Measurements from ENCODE around the gene FANCD2OS.
"Not testable (repeated sequence)": the region's sequence is repeated elsewhere in the genome, so short reads cannot be mapped to it uniquely, and the experiment has no call there.

The FANCD2OS gene

GRCh38 chr3:10108091-10108490 is at the start of gene FANCD2OS:
TSS of gene FANCD2OS (minus strand) at chr3:10108255. CDS start at chr3:10104774, 3,481 bp downstream.
- ATAC-seq (replicated peaks) (no peak), DNase-seq (no peak)
- H3K9me3 Mint-ChIP-seq = no peaks in the 10 kb centered on the region
- no peak within 1 kb of the TSS for H3K4me3 Mint-ChIP-seq
- no peaks in the 10 kb centered on the region for H3K27me3 Mint-ChIP-seq
- H3K4me1 Mint-ChIP-seq = no peaks in the 10 kb centered on the region
- peaks cover 0 to 2% of the 10 kb centered on the region in 2 donors for H3K36me3 Mint-ChIP-seq
- no peak within 1 kb of the TSS for H3K27ac Mint-ChIP-seq

- no peak for ATAC-seq (replicated peaks)
- DNase-seq = no peak
- Mint-ChIP-seq H3K27me3 (no peaks in the 10 kb centered on the region), H3K4me1 (peaks cover under 1 to 5% of the 10 kb centered on the region in 2 donors), H3K9me3 (no peaks in the 10 kb centered on the region), H3K27ac (no peak overlapping the region), H3K36me3 (peaks cover 8 to 10% of the 10 kb centered on the region in 2 donors), H3K4me3 (no peak overlapping the region)
Observed at GRCh38 chr3:10157031-10157430, 49.0 kb upstream of the FANCD2OS start.

- no peak overlapping the region for H3K4me3 Mint-ChIP-seq
- no peak overlapping the region for H3K27ac Mint-ChIP-seq
- peaks cover 0 to 1% of the 10 kb centered on the region in 2 donors for H3K4me1 Mint-ChIP-seq
- no peaks in the 10 kb centered on the region for H3K27me3 Mint-ChIP-seq
- no peak for ATAC-seq (replicated peaks)
- DNase-seq = no peak
- H3K36me3 Mint-ChIP-seq = peaks cover 13 to 14% of the 10 kb centered on the region in 2 donors
- H3K9me3 Mint-ChIP-seq = no peaks in the 10 kb centered on the region
Observed at GRCh38 chr3:10155658-10156057, 47.6 kb upstream of the FANCD2OS start.

- no peaks in the 10 kb centered on the region for H3K27me3 Mint-ChIP-seq
- H3K27ac Mint-ChIP-seq = no peak overlapping the region
- H3K9me3 Mint-ChIP-seq = no peaks in the 10 kb centered on the region
- no peak overlapping the region for H3K4me3 Mint-ChIP-seq
- ATAC-seq (replicated peaks) = no peak
- H3K36me3 Mint-ChIP-seq = peaks cover 15 to 17% of the 10 kb centered on the region in 2 donors
- peaks cover 1 to 2% of the 10 kb centered on the region in 2 donors for H3K4me1 Mint-ChIP-seq
- no peak for DNase-seq
Observed at GRCh38 chr3:10155123-10155472, 47.0 kb upstream of the FANCD2OS start.

- no peak overlapping the region for H3K4me3 Mint-ChIP-seq
- H3K4me1 Mint-ChIP-seq = peaks cover 3 to 7% of the 10 kb centered on the region in 2 donors
- no peak overlapping the region for H3K27ac Mint-ChIP-seq
- ATAC-seq (replicated peaks) = no peak
- DNase-seq = no peak
- H3K36me3 Mint-ChIP-seq = peaks cover 20 to 23% of the 10 kb centered on the region in 2 donors
- no peaks in the 10 kb centered on the region for H3K9me3 Mint-ChIP-seq
- no peaks in the 10 kb centered on the region for H3K27me3 Mint-ChIP-seq
Observed at GRCh38 chr3:10154335-10155122, 46.5 kb upstream of the FANCD2OS start.

- Mint-ChIP-seq H3K27me3 (no peaks in the 10 kb centered on the region), H3K4me1 (peaks cover 11 to 27% of the 10 kb centered on the region in 2 donors), H3K4me3 (no peak overlapping the region), H3K36me3 (peaks cover 25 to 32% of the 10 kb centered on the region in 2 donors), H3K27ac (no peak overlapping the region), H3K9me3 (peaks cover 0 to 3% of the 10 kb centered on the region in 2 donors)
- DNase-seq (no peak), ATAC-seq (replicated peaks) (no peak)
Observed at GRCh38 chr3:10150987-10151386, 42.9 kb upstream of the FANCD2OS start.

GRCh38 chr3:10149226-10149625 is 41.2 kb upstream of the FANCD2OS start:
- ATAC-seq (replicated peaks) = peak; percentile 61 to 96
- Mint-ChIP-seq H3K27ac (peak overlapping the region; percentile 73), H3K4me3 (peak overlapping the region; percentile 21 to 70), H3K27me3 (no peaks in the 10 kb centered on the region), H3K36me3 (peaks cover 24 to 34% of the 10 kb centered on the region in 2 donors), H3K9me3 (peaks cover 0 to 3% of the 10 kb centered on the region in 2 donors), H3K4me1 (peaks cover 16 to 37% of the 10 kb centered on the region in 2 donors)
- DNase-seq = no peak

GRCh38 chr3:10145685-10146084 is 37.6 kb upstream of the FANCD2OS start:
- Mint-ChIP-seq H3K36me3 (peaks cover 29 to 43% of the 10 kb centered on the region in 2 donors), H3K27me3 (no peaks in the 10 kb centered on the region), H3K9me3 (peaks cover 0 to 3% of the 10 kb centered on the region in 2 donors), H3K4me3 (peak overlapping the region; percentile 41 to 59), H3K4me1 (peaks cover 22 to 52% of the 10 kb centered on the region in 2 donors), H3K27ac (peak overlapping the region; percentile 67)
- DNase-seq (no peak), ATAC-seq (replicated peaks) (no peak)

- Mint-ChIP-seq H3K4me1 (peaks cover 15 to 35% of the 10 kb centered on the region in 2 donors), H3K9me3 (no peaks in the 10 kb centered on the region), H3K27ac (peak overlapping the region; percentile 99), H3K4me3 (peak overlapping the region; percentile 90 to 95), H3K36me3 (peaks cover 17 to 26% of the 10 kb centered on the region in 2 donors), H3K27me3 (no peaks in the 10 kb centered on the region)
- DNase-seq = no peak
- no peak for ATAC-seq (replicated peaks)
Observed at GRCh38 chr3:10142707-10143560, 34.9 kb upstream of the FANCD2OS start.

- peak overlapping the region; percentile 90 to 95 for H3K4me3 Mint-ChIP-seq
- DNase-seq (no peak), ATAC-seq (replicated peaks) (peak in 1 of 2 donors; percentile 1)
- H3K27me3 Mint-ChIP-seq = no peaks in the 10 kb centered on the region
- peaks cover 17 to 19% of the 10 kb centered on the region in 2 donors for H3K36me3 Mint-ChIP-seq
- H3K27ac Mint-ChIP-seq = peak overlapping the region; percentile 99
- no peaks in the 10 kb centered on the region for H3K9me3 Mint-ChIP-seq
- peaks cover 12 to 26% of the 10 kb centered on the region in 2 donors for H3K4me1 Mint-ChIP-seq
Observed at GRCh38 chr3:10140996-10141546, 33.0 kb upstream of the FANCD2OS start.

- H3K4me3 Mint-ChIP-seq = no peak overlapping the region
- no peak for DNase-seq
- ATAC-seq (replicated peaks) = no peak
- peaks cover 3% of the 10 kb centered on the region in 2 donors for H3K36me3 Mint-ChIP-seq
- no peaks in the 10 kb centered on the region for H3K27me3 Mint-ChIP-seq
- H3K4me1 Mint-ChIP-seq = peaks cover 0 to 1% of the 10 kb centered on the region in 2 donors
- H3K9me3 Mint-ChIP-seq = peaks cover 0 to 2% of the 10 kb centered on the region in 2 donors
- H3K27ac Mint-ChIP-seq = no peak overlapping the region
Observed at GRCh38 chr3:10137178-10137577, 29.1 kb upstream of the FANCD2OS start.

GRCh38 chr3:10136426-10137005 is 28.5 kb upstream of the FANCD2OS start:
- Mint-ChIP-seq H3K27me3 (no peaks in the 10 kb centered on the region), H3K9me3 (peaks cover 0 to 2% of the 10 kb centered on the region in 2 donors), H3K36me3 (peaks cover 0 to 1% of the 10 kb centered on the region in 2 donors), H3K4me3 (no peak overlapping the region), H3K27ac (no peak overlapping the region), H3K4me1 (peaks cover 0 to 1% of the 10 kb centered on the region in 2 donors)
- DNase-seq (no peak), ATAC-seq (replicated peaks) (no peak)

- H3K27ac Mint-ChIP-seq; H3K4me3 Mint-ChIP-seq; H3K4me1 Mint-ChIP-seq; H3K27me3 Mint-ChIP-seq; ATAC-seq (replicated peaks); H3K36me3 Mint-ChIP-seq; H3K9me3 Mint-ChIP-seq; DNase-seq: not testable (repeated sequence)
Observed at GRCh38 chr3:10135872-10136271, 27.8 kb upstream of the FANCD2OS start.

GRCh38 chr3:10122724-10123123 is 14.7 kb upstream of the FANCD2OS start:
- H3K27ac Mint-ChIP-seq = no peak overlapping the region
- DNase-seq (no peak), ATAC-seq (replicated peaks) (no peak)
- peaks cover 20 to 46% of the 10 kb centered on the region in 2 donors for H3K4me1 Mint-ChIP-seq
- no peaks in the 10 kb centered on the region for H3K27me3 Mint-ChIP-seq
- H3K4me3 Mint-ChIP-seq = no peak overlapping the region
- peaks cover 35 to 44% of the 10 kb centered on the region in 2 donors for H3K36me3 Mint-ChIP-seq
- H3K9me3 Mint-ChIP-seq = no peaks in the 10 kb centered on the region

Data from stimulated activated naive B cell treated with anti-CD40 and anti-IgM and Interleukin-4, amounts not matched to agents 10 μg/mL and 1 μg/mL and 100 μg/mL, for 72 hours (primary cell).